T-helper 2 cell (primary cell): Measurements from ENCODE around the gene POU2F1.

Experiments used
- DNase-seq, 5 experiments: peaks; one replicate each; pipeline versions ENCODE4 v3.0.0 to v3.0.0-alpha.2; 2012 to 2022

The POU2F1 gene

GRCh38 chr1:167472752-167473521 is 252.3 kb downstream of the POU2F1 start:
- DNase-seq = no peak

- peak in 1 of 5 experiments; percentile 60 for DNase-seq
Observed at GRCh38 chr1:167473761-167474160, 253.1 kb downstream of the POU2F1 start.

- DNase-seq = peak in 4 of 5 experiments; percentile 47 to 72 (median 60)
Observed at GRCh38 chr1:167474191-167474641, 253.5 kb downstream of the POU2F1 start.

GRCh38 chr1:167476061-167476460 is 255.4 kb downstream of the POU2F1 start:
- DNase-seq = no peak
